K562 (cell line): ENCODE results near the gene CEP72. TPM values are rescaled to one million over a fixed set of nuclear protein-coding genes. Genes with fewer than 3 reads are reported as not detected.
A peak's percentile ranks its signal among the peaks of the same experiment; 100 is the strongest.

ENCODE experiments used
- ATAC-seq: fragments of 200-7000 bp; cut with Tn5 transposase; 3 replicates; pipeline ENCODE4 v1.9.1; 2020; ENCODE audit warnings: moderate library complexity
- BruUV-seq: library from RNA; stranded (reverse); fragments of 400-500 nt; replicated peaks from 2 replicates; lab custom pipeline; 2021; lab: Mats Ljungman, UMichigan
- CTCF ChIA-PET: fragments of 300-600 bp; formaldehyde crosslinking; extraction: SDS; loops from one replicate; lab custom pipeline; 2021; ENCODE audit warnings: low intra/inter-chr PET ratio; lab: Yijun Ruan, JAX
- POLR2A ChIA-PET: fragments of 300-600, 350-650 bp; sonication (Branson Sonifier 250); formaldehyde crosslinking; extraction: SDS; loops from one replicate; lab custom pipeline; 2021; ENCODE audit warnings: antibody characterized with exemption, inconsistent platforms; lab: Yijun Ruan, JAX
- DNase-seq, 4 experiments: peaks; one replicate each; pipeline versions ENCODE4 v3.0.0 to v3.0.0-alpha.2; 2011 to 2018; ENCODE audit warnings: low spot score in 3 of 4, mixed read lengths in 3 of 4; ENCODE audit errors: extremely low read depth in 1 of 4
- FAIRE-seq: peaks from 2 replicates; lab custom pipeline; 2011; peaks lifted over from hg19 to GRCh38; lab: Jason Lieb, UNC
- H2AFZ ChIP-seq: 2 replicates; pipeline ENCODE4 v1.6.0; 2011; ENCODE audit warnings: low read depth, low read length, control low read depth, inconsistent platforms
- H3K27ac ChIP-seq: fragments of 200-600 bp; 3 replicates; pipeline ENCODE4 v1.8.0; 2011; ENCODE audit warnings: low read depth, mild to moderate bottlenecking, control low read depth, inconsistent platforms, low read length, moderate library complexity, mixed read lengths; ENCODE audit errors: extremely low read depth
- H3K27me3 ChIP-seq, 2 experiments: fragments of 300-600 bp in 1 of 2; 2 replicates in 1 of 2; 3 replicates in 1 of 2; pipeline versions ENCODE4 v1.6.0 to v1.8.0; 2011; ENCODE audit warnings: inconsistent platforms in 2 of 2, low read length in 2 of 2, mild to moderate bottlenecking in 1 of 2, mixed read lengths in 1 of 2, moderate library complexity in 1 of 2; ENCODE audit not compliant: control insufficient read depth in 2 of 2, insufficient read depth in 2 of 2
- H3K36me3 ChIP-seq: fragments of 300-600 bp; 3 replicates; pipeline ENCODE4 v1.8.0; 2011; ENCODE audit warnings: mild to moderate bottlenecking, low read length, inconsistent platforms; ENCODE audit not compliant: control insufficient read depth, insufficient read depth
- H3K4me1 ChIP-seq, 2 experiments: fragments of 200-600 bp in 1 of 2; replicated peaks in 1 of 2; 2 replicates in 1 of 2; 3 replicates in 1 of 2; pipeline versions ENCODE4 v1.5.1 to v1.8.0; 2011; ENCODE audit warnings: inconsistent platforms in 2 of 2, low read length in 2 of 2, mild to moderate bottlenecking in 1 of 2, mixed read lengths in 1 of 2, moderate library complexity in 1 of 2; ENCODE audit not compliant: control insufficient read depth in 2 of 2, insufficient read depth in 2 of 2
- H3K4me2 ChIP-seq: 2 replicates; pipeline ENCODE4 v1.6.1; 2011; ENCODE audit warnings: low read length, control low read depth, inconsistent platforms, mixed read lengths; ENCODE audit not compliant: insufficient read depth
- H3K4me3 ChIP-seq: fragments of 200-600 bp; sonication (generic), shearing (Covaris generic); 2 replicates; pipeline ENCODE4 v1.5.1; 2016; ENCODE audit warnings: control low read depth, inconsistent platforms
- H3K79me2 ChIP-seq: fragments of 200-600 bp; 3 replicates; pipeline ENCODE4 v1.8.0; 2011; ENCODE audit warnings: low read length, inconsistent platforms; ENCODE audit not compliant: control insufficient read depth, insufficient read depth
- H3K9ac ChIP-seq, 2 experiments: 2 replicates each; pipeline versions ENCODE4 v1.6.0 to v1.6.1; 2011; ENCODE audit warnings: low read depth in 2 of 2, low read length in 2 of 2, control low read depth in 1 of 2, inconsistent platforms in 1 of 2, mild to moderate bottlenecking in 1 of 2, mixed read lengths in 1 of 2; ENCODE audit not compliant: insufficient read depth in 1 of 2
- H3K9me1 ChIP-seq: one replicate; pipeline ENCODE4 v1.6.0; 2011; ENCODE audit warnings: inconsistent platforms, mild to moderate bottlenecking, low read length, moderate library complexity; ENCODE audit not compliant: control insufficient read depth, insufficient read depth
- H3K9me3 ChIP-seq: replicated peaks from 2 replicates; pipeline ENCODE4 v1.5.1; 2011; ENCODE audit warnings: low read depth, low read length, inconsistent platforms; ENCODE audit not compliant: control insufficient read depth, insufficient read depth
- H4K20me1 ChIP-seq: replicated peaks from 2 replicates; pipeline ENCODE4 v1.6.1; 2011; ENCODE audit warnings: low read length, inconsistent platforms, mixed read lengths; ENCODE audit not compliant: control insufficient read depth, insufficient read depth
- FOXJ3 ChIP-seq: sonication (generic); formaldehyde crosslinking; IDR thresholded peaks from 2 replicates; pipeline ENCODE4 v1.4.0; 2020; ENCODE audit warnings: mild to moderate bottlenecking, missing genetic modification reagents
- ZBTB1 ChIP-seq: sonication (generic); formaldehyde crosslinking; IDR thresholded peaks from 2 replicates; pipeline ENCODE4 v1.8.1; 2023; ENCODE audit warnings: missing genetic modification reagents, low read depth, mild to moderate bottlenecking, borderline replicate concordance
- ZNF165 ChIP-seq: fragments of 250-450 bp; sonication (Bioruptor Pico); IDR thresholded peaks from 2 replicates; pipeline ENCODE4 v1.4.0; 2020; ENCODE audit warnings: borderline replicate concordance
- ZNF586 ChIP-seq: fragments of 450-650 bp; formaldehyde crosslinking; conservative IDR thresholded peaks from 2 replicates; pipeline ENCODE4 v1.4.0; 2020; ENCODE audit warnings: mild to moderate bottlenecking, moderate library complexity
- WGBS: fragments of 100-300 bp; shearing (Covaris generic); methylation state at CpG from one replicate; pipeline ENCODE4 v1.1.6; 2016; ENCODE audit warnings: low coverage, mixed read lengths; ENCODE audit not compliant: insufficient coverage; ENCODE audit errors: missing lambda C conversion rate; 5-methylcytosine and 5-hydroxymethylcytosine counted together
- in situ Hi-C: fragments of 300-500 bp; cut with MboI; formaldehyde crosslinking; loops from 4 replicates; pipeline ENCODE4 v1.15.0; 2018; ENCODE audit warnings: inconsistent platforms, mixed read lengths
- intact Hi-C: fragments of 100-400 bp; cut with micrococcal nuclease; formaldehyde crosslinking; loops from 2 replicates; pipeline ENCODE4 v1.14.2; 2022
- polyA plus RNA-seq, 8 experiments: library from polyadenylated mRNA; depleted of rRNA in 4 of 8; stranded (reverse) in 5 of 8; unstranded in 3 of 8; fragments of >200 nt; fragmentation: Nextera tagmentation in 2 of 8; fragmentation: Illumina TruSeq in 1 of 8; extraction: Ambion mirVana in 2 of 8; extraction: Trizol in 1 of 8; gene quantifications; 2 replicates each; pipeline versions ENCODE4 v1.2.1 to v1.2.3, GENCODE V29; 2011 to 2014; ENCODE audit warnings: inconsistent platforms in 1 of 8, missing spikeins in 1 of 8
- total RNA-seq, 7 experiments: library from RNA; depleted of rRNA in 6 of 7; stranded (reverse); fragments of >200 nt in 6 of 7; fragmentation: Illumina TruSeq in 2 of 7; extraction: Trizol in 2 of 7; gene quantifications; 2 replicates each; pipeline versions ENCODE4 v1.2.1 to v1.2.3, GENCODE V29; 2011 to 2021; ENCODE audit warnings: low replicate concordance in 1 of 7
- TF ChIP-seq, protein P1 (sequence below): fragments of 200-400 bp; formaldehyde crosslinking; IDR thresholded peaks from 2 replicates; pipeline ENCODE4 v1.6.1; 2017; ENCODE audit warnings: mild to moderate bottlenecking, low read depth, low read length, moderate library complexity
- TF ChIP-seq, protein P2 (sequence below): fragments of 450-650 bp; IDR thresholded peaks from 2 replicates; pipeline ENCODE4 v1.7.1; 2018; ENCODE audit warnings: mild to moderate bottlenecking, low read depth; ENCODE audit not compliant: partially characterized antibody
- TF ChIP-seq, protein P3 (sequence below): sonication (generic); formaldehyde crosslinking; IDR thresholded peaks from 2 replicates; pipeline ENCODE4 v1.9.0; 2022; ENCODE audit warnings: mild to moderate bottlenecking, missing genetic modification reagents
- TF ChIP-seq, protein P4 (sequence below): sonication (generic); formaldehyde crosslinking; IDR thresholded peaks from 2 replicates; pipeline ENCODE4 v1.8.0; 2022; ENCODE audit warnings: missing genetic modification reagents, mild to moderate bottlenecking, borderline replicate concordance
- TF ChIP-seq, protein P5 (sequence below): sonication (generic); formaldehyde crosslinking; IDR thresholded peaks from 2 replicates; pipeline ENCODE4 v1.8.0; 2022; ENCODE audit warnings: mild to moderate bottlenecking, low read depth, missing genetic modification reagents
- TF ChIP-seq, protein P6 (sequence below): sonication (generic); formaldehyde crosslinking; IDR thresholded peaks from 2 replicates; pipeline ENCODE4 v1.8.1; 2022; ENCODE audit warnings: missing genetic modification reagents

The CEP72 gene
- total and polyA plus RNA-seq, 9 of the 15 experiments (the other 6 are each of a cell fraction or from before 2014, with no cell fraction given): 0.89 to 38.1 (median 14.2) TPM

DNA sequence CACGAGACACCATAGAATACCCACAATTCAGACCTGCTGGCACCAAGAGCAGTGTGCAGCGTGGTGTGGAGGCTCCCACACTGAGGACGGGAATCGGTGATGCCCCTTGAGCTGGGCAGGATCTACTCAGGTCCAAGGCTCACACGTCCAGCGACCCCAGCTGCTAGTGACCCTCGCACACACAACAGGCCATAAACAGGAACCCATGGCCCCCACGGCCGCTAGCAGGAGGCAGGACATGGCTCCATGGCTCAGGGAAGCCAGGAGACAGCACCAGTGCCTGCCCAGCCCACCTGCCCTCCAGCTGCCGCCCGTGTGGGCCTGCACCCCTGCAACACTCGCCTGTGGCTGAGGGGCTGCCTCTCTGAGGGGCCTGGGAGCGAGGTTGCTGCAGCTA is 44.5 kb upstream of the CEP72 start:
- ChIA-PET CTCF (no interaction called here), POLR2A (interaction anchor here (1.5 kb wide), 1 partner anchor 13 kb away, joined by 4 read pairs; no protein-coding TSS in a partner anchor)
- H3K27me3 ChIP-seq: peaks cover 45 to 59% of the 10 kb centered on the region in 2 experiments
- H3K27ac ChIP-seq: no peak overlapping the region
- H3K9me1 ChIP-seq: no peaks in the 10 kb centered on the region
- in situ Hi-C loops: no loop called here
- ATAC-seq (peak; percentile 41), FAIRE-seq (no peak), DNase-seq (no peak)
- H3K9me3 ChIP-seq: no peaks in the 10 kb centered on the region
- BruUV-seq: no TSS peak
- no peak overlapping the region for H2AFZ ChIP-seq
- no peak overlapping the region for H3K4me3 ChIP-seq
- H3K4me1 ChIP-seq: peaks cover 0 to 25% of the 10 kb centered on the region in 2 experiments; a peak in 2 of 5 replicates
- H4K20me1 ChIP-seq: no peaks in the 10 kb centered on the region
- H3K9ac ChIP-seq: peak overlapping the region in 1 of 2 experiments; percentile 52; a peak in 1 of 4 replicates
- intact Hi-C loops: no loop called here
- H3K4me2 ChIP-seq: no peak overlapping the region
- 2% methylated on average over 13 of the region's 13 CpGs for WGBS
- H3K36me3 ChIP-seq: no peaks in the 10 kb centered on the region
- H3K79me2 ChIP-seq: no peaks in the 10 kb centered on the region
- TF ChIP-seq, protein P1, sequence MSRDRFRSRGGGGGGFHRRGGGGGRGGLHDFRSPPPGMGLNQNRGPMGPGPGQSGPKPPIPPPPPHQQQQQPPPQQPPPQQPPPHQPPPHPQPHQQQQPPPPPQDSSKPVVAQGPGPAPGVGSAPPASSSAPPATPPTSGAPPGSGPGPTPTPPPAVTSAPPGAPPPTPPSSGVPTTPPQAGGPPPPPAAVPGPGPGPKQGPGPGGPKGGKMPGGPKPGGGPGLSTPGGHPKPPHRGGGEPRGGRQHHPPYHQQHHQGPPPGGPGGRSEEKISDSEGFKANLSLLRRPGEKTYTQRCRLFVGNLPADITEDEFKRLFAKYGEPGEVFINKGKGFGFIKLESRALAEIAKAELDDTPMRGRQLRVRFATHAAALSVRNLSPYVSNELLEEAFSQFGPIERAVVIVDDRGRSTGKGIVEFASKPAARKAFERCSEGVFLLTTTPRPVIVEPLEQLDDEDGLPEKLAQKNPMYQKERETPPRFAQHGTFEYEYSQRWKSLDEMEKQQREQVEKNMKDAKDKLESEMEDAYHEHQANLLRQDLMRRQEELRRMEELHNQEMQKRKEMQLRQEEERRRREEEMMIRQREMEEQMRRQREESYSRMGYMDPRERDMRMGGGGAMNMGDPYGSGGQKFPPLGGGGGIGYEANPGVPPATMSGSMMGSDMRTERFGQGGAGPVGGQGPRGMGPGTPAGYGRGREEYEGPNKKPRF: no peak
- TF ChIP-seq ZBTB1 (CRISPR knock-in tag) (no peak), FOXJ3 (CRISPR knock-in tag) (no peak), ZNF586 (no peak), ZNF165 (CRISPR knock-in tag) (no peak)
- TF ChIP-seq, protein P2, sequence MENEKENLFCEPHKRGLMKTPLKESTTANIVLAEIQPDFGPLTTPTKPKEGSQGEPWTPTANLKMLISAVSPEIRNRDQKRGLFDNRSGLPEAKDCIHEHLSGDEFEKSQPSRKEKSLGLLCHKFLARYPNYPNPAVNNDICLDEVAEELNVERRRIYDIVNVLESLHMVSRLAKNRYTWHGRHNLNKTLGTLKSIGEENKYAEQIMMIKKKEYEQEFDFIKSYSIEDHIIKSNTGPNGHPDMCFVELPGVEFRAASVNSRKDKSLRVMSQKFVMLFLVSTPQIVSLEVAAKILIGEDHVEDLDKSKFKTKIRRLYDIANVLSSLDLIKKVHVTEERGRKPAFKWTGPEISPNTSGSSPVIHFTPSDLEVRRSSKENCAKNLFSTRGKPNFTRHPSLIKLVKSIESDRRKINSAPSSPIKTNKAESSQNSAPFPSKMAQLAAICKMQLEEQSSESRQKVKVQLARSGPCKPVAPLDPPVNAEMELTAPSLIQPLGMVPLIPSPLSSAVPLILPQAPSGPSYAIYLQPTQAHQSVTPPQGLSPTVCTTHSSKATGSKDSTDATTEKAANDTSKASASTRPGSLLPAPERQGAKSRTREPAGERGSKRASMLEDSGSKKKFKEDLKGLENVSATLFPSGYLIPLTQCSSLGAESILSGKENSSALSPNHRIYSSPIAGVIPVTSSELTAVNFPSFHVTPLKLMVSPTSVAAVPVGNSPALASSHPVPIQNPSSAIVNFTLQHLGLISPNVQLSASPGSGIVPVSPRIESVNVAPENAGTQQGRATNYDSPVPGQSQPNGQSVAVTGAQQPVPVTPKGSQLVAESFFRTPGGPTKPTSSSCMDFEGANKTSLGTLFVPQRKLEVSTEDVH: no peak
- TF ChIP-seq, protein P3, sequence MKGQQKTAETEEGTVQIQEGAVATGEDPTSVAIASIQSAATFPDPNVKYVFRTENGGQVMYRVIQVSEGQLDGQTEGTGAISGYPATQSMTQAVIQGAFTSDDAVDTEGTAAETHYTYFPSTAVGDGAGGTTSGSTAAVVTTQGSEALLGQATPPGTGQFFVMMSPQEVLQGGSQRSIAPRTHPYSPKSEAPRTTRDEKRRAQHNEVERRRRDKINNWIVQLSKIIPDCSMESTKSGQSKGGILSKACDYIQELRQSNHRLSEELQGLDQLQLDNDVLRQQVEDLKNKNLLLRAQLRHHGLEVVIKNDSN (CRISPR knock-in tag): no peak
- TF ChIP-seq, protein P4, sequence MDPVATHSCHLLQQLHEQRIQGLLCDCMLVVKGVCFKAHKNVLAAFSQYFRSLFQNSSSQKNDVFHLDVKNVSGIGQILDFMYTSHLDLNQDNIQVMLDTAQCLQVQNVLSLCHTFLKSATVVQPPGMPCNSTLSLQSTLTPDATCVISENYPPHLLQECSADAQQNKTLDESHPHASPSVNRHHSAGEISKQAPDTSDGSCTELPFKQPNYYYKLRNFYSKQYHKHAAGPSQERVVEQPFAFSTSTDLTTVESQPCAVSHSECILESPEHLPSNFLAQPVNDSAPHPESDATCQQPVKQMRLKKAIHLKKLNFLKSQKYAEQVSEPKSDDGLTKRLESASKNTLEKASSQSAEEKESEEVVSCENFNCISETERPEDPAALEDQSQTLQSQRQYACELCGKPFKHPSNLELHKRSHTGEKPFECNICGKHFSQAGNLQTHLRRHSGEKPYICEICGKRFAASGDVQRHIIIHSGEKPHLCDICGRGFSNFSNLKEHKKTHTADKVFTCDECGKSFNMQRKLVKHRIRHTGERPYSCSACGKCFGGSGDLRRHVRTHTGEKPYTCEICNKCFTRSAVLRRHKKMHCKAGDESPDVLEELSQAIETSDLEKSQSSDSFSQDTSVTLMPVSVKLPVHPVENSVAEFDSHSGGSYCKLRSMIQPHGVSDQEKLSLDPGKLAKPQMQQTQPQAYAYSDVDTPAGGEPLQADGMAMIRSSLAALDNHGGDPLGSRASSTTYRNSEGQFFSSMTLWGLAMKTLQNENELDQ (CRISPR knock-in tag): no peak
- TF ChIP-seq, protein P5, sequence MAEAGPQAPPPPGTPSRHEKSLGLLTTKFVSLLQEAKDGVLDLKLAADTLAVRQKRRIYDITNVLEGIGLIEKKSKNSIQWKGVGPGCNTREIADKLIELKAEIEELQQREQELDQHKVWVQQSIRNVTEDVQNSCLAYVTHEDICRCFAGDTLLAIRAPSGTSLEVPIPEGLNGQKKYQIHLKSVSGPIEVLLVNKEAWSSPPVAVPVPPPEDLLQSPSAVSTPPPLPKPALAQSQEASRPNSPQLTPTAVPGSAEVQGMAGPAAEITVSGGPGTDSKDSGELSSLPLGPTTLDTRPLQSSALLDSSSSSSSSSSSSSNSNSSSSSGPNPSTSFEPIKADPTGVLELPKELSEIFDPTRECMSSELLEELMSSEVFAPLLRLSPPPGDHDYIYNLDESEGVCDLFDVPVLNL: no peak
- TF ChIP-seq, protein P6, sequence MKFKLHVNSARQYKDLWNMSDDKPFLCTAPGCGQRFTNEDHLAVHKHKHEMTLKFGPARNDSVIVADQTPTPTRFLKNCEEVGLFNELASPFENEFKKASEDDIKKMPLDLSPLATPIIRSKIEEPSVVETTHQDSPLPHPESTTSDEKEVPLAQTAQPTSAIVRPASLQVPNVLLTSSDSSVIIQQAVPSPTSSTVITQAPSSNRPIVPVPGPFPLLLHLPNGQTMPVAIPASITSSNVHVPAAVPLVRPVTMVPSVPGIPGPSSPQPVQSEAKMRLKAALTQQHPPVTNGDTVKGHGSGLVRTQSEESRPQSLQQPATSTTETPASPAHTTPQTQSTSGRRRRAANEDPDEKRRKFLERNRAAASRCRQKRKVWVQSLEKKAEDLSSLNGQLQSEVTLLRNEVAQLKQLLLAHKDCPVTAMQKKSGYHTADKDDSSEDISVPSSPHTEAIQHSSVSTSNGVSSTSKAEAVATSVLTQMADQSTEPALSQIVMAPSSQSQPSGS: no peak
